ENCODE measurements around the gene FAF1.

- TF ChIP-seq EZH2 (IDR thresholded peaks at IDR 0.05; ENCODE audit: insufficient read depth, poor library complexity, severe bottlenecking), result no peak
- TF ChIP-seq EZH2phosphoT487 (IDR thresholded peaks at IDR 0.05; ENCODE audit: insufficient read depth, low read depth), result no peak
Observed at GRCh38 chr1:50923564-50923963, 36.5 kb downstream of the FAF1 start.

Data from GM23248 (cell line).